Measurements from ENCODE around the gene NHSL1.

GRCh38 chr6:138520463-138520862, 21.2 kb upstream of the NHSL1 start:
- no peak for TF ChIP-seq EP300 (IDR thresholded peaks at IDR 0.05)
- TF ChIP-seq CTCF (IDR thresholded peaks at IDR 0.05): peak in 1 of 3 donors; percentile 28

Data from ovary (tissue), 3 donors.